ENCODE data around the gene TAS2R43. TPM values are rescaled to one million over a fixed set of nuclear protein-coding genes. Genes with fewer than 3 reads are reported as not detected.

Gene TAS2R43
- total and polyA plus RNA-seq, 2 of the 8 experiments (the other 6 are each of a cell fraction or from before 2014, with no cell fraction given) = 0.18 TPM; not detected in 1

DNA sequence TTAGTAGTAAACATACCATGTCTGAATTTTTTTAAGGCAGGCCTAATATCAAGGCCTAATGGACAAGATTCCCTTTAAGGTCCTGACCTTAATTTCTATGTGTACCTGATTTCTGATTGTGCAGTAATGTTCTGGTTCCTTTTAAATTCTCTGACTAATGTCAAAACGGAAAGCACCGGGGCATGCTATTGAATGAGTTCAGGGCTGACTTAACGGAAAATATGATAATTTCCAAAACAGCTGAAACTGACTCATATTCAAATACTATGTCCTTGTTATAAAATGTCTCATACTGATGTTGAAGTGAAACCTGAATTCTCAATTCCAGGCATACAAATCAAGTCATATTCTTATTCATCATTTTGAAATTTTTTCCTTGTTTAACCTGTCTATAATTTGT, 6.7 kb downstream of the TAS2R43 start:
- no peak overlapping the region for H3K56ac ChIP-seq (replicated peaks; ENCODE audit: insufficient read length, low read depth, low read length)
- H3K4me3 ChIP-seq (ENCODE audit: extremely low read depth in 1 of 4, insufficient read depth in 2 of 4, low read depth in 3 of 4, low read length in 4 of 4) = no peak overlapping the region
- H3K9me3 ChIP-seq (ENCODE audit: insufficient read depth in 2 of 2, low read depth in 1 of 2, low read length in 1 of 2) = no peaks in the 10 kb centered on the region
- H2BK5ac ChIP-seq (ENCODE audit: low read depth, low read length) = no peak overlapping the region
- no peak overlapping the region for H2BK12ac ChIP-seq (ENCODE audit: low read depth, low read length)
- H3K18ac ChIP-seq (ENCODE audit: extremely low read depth, low read length) = no peak overlapping the region
- no peak overlapping the region for H4K91ac ChIP-seq (replicated peaks; ENCODE audit: insufficient read length, low read length)
- no peak overlapping the region for H3K4me2 ChIP-seq (ENCODE audit: insufficient read depth in 1 of 2, low read depth in 2 of 2, low read length in 2 of 2)
- no peaks in the 10 kb centered on the region for H4K20me1 ChIP-seq (replicated peaks in 1 of 2; ENCODE audit: control insufficient read depth in 1 of 2, insufficient read depth in 2 of 2, low read length in 2 of 2)
- no peak for DNase-seq (ENCODE audit: low read depth in 1 of 2, low spot score in 2 of 2)
- no peaks in the 10 kb centered on the region; a peak in 1 of 8 replicates for H3K36me3 ChIP-seq (ENCODE audit: control insufficient read depth in 2 of 4, insufficient read depth in 4 of 4, low read length in 3 of 4)
- ChIA-PET POLR2A (ENCODE audit: partially characterized antibody) (no interaction called here), CTCF (ENCODE audit: partially characterized antibody) (no interaction called here)
- no peaks in the 10 kb centered on the region for H3K79me2 ChIP-seq (ENCODE audit: control insufficient read depth in 1 of 2, insufficient read depth in 2 of 2, low read length in 2 of 2)
- H2BK15ac ChIP-seq (ENCODE audit: low read length) = no peak overlapping the region
- H3K27ac ChIP-seq (ENCODE audit: low read depth, low read length) = no peak overlapping the region
- no peak overlapping the region for H4K5ac ChIP-seq (ENCODE audit: insufficient read length, low read depth, low read length)
- no peaks in the 10 kb centered on the region for H3K4me1 ChIP-seq (replicated peaks in 1 of 4; ENCODE audit: control insufficient read depth in 3 of 4, insufficient read depth in 4 of 4, low read length in 3 of 4)
- no peak for FAIRE-seq
- H3K14ac ChIP-seq (ENCODE audit: insufficient read length) = no peak overlapping the region
- no peaks in the 10 kb centered on the region for H3K79me1 ChIP-seq (ENCODE audit: low read depth, low read length)
- no peak overlapping the region for H2AFZ ChIP-seq (ENCODE audit: low read length)
- H3K23me2 ChIP-seq (ENCODE audit: low read depth, low read length) = no peaks in the 10 kb centered on the region
- H4K8ac ChIP-seq (ENCODE audit: extremely low read depth, insufficient read depth, low read length) = no peak overlapping the region
- WGBS, 2 experiments (ENCODE audit: extremely low coverage in 1 of 2, insufficient coverage in 1 of 2, insufficient read length in 1 of 2, insufficient replicate concordance in 2 of 2, low coverage in 1 of 2, low lambda C conversion rate in 2 of 2, missing lambda C conversion rate in 1 of 2) = 87% methylated on average over 3 of the region's 3 CpGs; no CpG with 5 or more reads in 1 of the 2 experiments
- H3K27me3 ChIP-seq (replicated peaks in 1 of 4; ENCODE audit: control insufficient read depth in 3 of 4, extremely low read depth in 1 of 4, insufficient read depth in 3 of 4, low read length in 3 of 4) = no peaks in the 10 kb centered on the region
- H2AK5ac ChIP-seq (ENCODE audit: low read depth, low read length) = no peak overlapping the region
- H3K4ac ChIP-seq (replicated peaks; ENCODE audit: insufficient read length, low read depth, low read length) = no peak overlapping the region
- no peak overlapping the region for H2BK20ac ChIP-seq (ENCODE audit: low read length)
- H3K9ac ChIP-seq (replicated peaks in 1 of 4; ENCODE audit: extremely low read depth in 1 of 4, low read depth in 3 of 4, low read length in 3 of 4) = no peak overlapping the region
- no peak overlapping the region for H2BK120ac ChIP-seq (replicated peaks; ENCODE audit: low read depth, low read length)
- no peak overlapping the region for H3K23ac ChIP-seq (ENCODE audit: insufficient read length)
- no peak for TF ChIP-seq RNF2 (IDR thresholded peaks at IDR 0.05; ENCODE audit: borderline replicate concordance, low read depth, low read length, missing control alignments, poor library complexity, severe bottlenecking)
- no peak for TF ChIP-seq POLR2AphosphoS5 (IDR thresholded peaks at IDR 0.05; ENCODE audit: low read depth, low read length)
- TF ChIP-seq RAD21 (IDR thresholded peaks at IDR 0.05 in 1 of 2, conservative IDR thresholded peaks at IDR 0.05 in 1 of 2; ENCODE audit: low read depth in 2 of 2, low read length in 2 of 2) = no peak
- no peak for TF ChIP-seq CBX5 (IDR thresholded peaks at IDR 0.05; ENCODE audit: low read depth, low read length)
- no peak for TF ChIP-seq EGR1 (IDR thresholded peaks at IDR 0.05; ENCODE audit: borderline replicate concordance, low read depth, low read length)
- no peak for TF ChIP-seq SIX5 (IDR thresholded peaks at IDR 0.05; ENCODE audit: low read depth, low read length)
- TF ChIP-seq CHD2 (IDR thresholded peaks at IDR 0.05; ENCODE audit: low read length) = no peak
- TF ChIP-seq SP2 (IDR thresholded peaks at IDR 0.05; ENCODE audit: low read length) = no peak
- TF ChIP-seq EP300 (IDR thresholded peaks at IDR 0.05; ENCODE audit: borderline replicate concordance in 1 of 2, low read depth in 2 of 2, low read length in 2 of 2) = no peak
- no peak for TF ChIP-seq TEAD4 (IDR thresholded peaks at IDR 0.05; ENCODE audit: low read depth, low read length)
- TF ChIP-seq, protein P1, sequence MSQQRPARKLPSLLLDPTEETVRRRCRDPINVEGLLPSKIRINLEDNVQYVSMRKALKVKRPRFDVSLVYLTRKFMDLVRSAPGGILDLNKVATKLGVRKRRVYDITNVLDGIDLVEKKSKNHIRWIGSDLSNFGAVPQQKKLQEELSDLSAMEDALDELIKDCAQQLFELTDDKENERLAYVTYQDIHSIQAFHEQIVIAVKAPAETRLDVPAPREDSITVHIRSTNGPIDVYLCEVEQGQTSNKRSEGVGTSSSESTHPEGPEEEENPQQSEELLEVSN (IDR thresholded peaks at IDR 0.05) = no peak
- no peak for TF ChIP-seq TCF12 (IDR thresholded peaks at IDR 0.05; ENCODE audit: low read depth, low read length)
- no peak for TF ChIP-seq RXRA (IDR thresholded peaks at IDR 0.05; ENCODE audit: insufficient read depth, low read depth, low read length)
- no peak for TF ChIP-seq HDAC6 (IDR thresholded peaks at IDR 0.05; ENCODE audit: low read depth, low read length)

Measured in H1 (cell line).